Endothelial cell of umbilical vein (primary cell): ENCODE results near the gene NPIPA1.
"Not testable (repeated sequence)": the region's sequence is repeated elsewhere in the genome, so short reads cannot be mapped to it uniquely, and the experiment has no call there.

Source experiments
- EZH2 ChIP-seq: IDR thresholded peaks from 2 replicates; pipeline ENCODE4 v1.6.1; 2012; ENCODE audit warnings: borderline replicate concordance, low read depth, mild to moderate bottlenecking, moderate library complexity, low read length, inconsistent platforms; ENCODE audit not compliant: severe bottlenecking
- FOS ChIP-seq: IDR thresholded peaks from 2 replicates; pipeline ENCODE4 v1.6.1; 2011; ENCODE audit warnings: mild to moderate bottlenecking, low read length, moderate library complexity, borderline replicate concordance; ENCODE audit not compliant: insufficient read depth
- GATA2 ChIP-seq: IDR thresholded peaks from 2 replicates; pipeline ENCODE4 v1.7.0; 2011; ENCODE audit warnings: low read depth, mild to moderate bottlenecking, moderate library complexity, mixed read lengths, low read length; ENCODE audit not compliant: insufficient read length, insufficient read depth
- JUN ChIP-seq: IDR thresholded peaks from 2 replicates; pipeline ENCODE4 v1.6.1; 2011; ENCODE audit warnings: borderline replicate concordance, low read depth; ENCODE audit not compliant: insufficient read length, insufficient read depth
- MYC ChIP-seq: IDR thresholded peaks from one replicate; pipeline ENCODE4 v1.6.1; 2011; ENCODE audit warnings: mild to moderate bottlenecking, low read depth, low read length
- POLR2A ChIP-seq: IDR thresholded peaks from 2 replicates; pipeline ENCODE4 v1.6.1; 2012; ENCODE audit warnings: low read depth, mild to moderate bottlenecking, control low read depth, low read length
- POLR2AphosphoS5 ChIP-seq: IDR thresholded peaks from 2 replicates; pipeline ENCODE4 v1.6.1; 2012; ENCODE audit warnings: low read depth, mild to moderate bottlenecking, control low read depth, low read length, moderate library complexity; ENCODE audit not compliant: insufficient read depth
- TF ChIP-seq, protein P1 (sequence below), 2 donors: IDR thresholded peaks; 1 replicate in 1 of 2; 2 replicates in 1 of 2; pipeline ENCODE4 v1.5.1; 2011; ENCODE audit warnings: low read length in 2 of 2, mild to moderate bottlenecking in 2 of 2, moderate library complexity in 2 of 2, control low read depth in 1 of 2, inconsistent platforms in 1 of 2, low read depth in 1 of 2; ENCODE audit not compliant: insufficient read depth in 1 of 2; ENCODE audit errors: extremely low read depth in 1 of 2
- TF ChIP-seq, protein P2 (sequence below): IDR thresholded peaks from 2 replicates; pipeline ENCODE4 v1.6.1; 2011; ENCODE audit not compliant: insufficient read depth, insufficient read length

DNA sequence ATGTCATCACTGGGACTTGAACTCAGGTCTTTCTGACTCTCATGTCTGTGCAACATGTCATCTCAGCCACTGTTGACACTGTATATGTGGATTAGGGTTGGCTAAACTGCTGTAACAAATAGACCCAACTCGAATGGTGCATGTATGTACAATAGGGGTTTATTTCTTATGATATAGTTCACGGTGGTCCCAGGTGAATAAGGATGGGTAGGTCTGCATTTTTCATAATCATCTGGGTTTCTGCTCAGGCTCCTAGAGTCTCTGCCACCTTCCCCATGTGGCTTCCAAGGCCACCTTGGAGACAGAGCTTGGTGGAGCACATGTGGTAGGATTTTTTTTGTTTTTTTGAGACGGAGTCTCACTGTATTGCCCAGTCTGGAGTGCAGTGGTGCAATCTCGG lies 27.5 kb upstream of the NPIPA1 start:
- not testable (repeated sequence) for TF ChIP-seq POLR2A, JUN, POLR2AphosphoS5, EZH2, FOS, MYC, GATA2
- TF ChIP-seq, protein P1, sequence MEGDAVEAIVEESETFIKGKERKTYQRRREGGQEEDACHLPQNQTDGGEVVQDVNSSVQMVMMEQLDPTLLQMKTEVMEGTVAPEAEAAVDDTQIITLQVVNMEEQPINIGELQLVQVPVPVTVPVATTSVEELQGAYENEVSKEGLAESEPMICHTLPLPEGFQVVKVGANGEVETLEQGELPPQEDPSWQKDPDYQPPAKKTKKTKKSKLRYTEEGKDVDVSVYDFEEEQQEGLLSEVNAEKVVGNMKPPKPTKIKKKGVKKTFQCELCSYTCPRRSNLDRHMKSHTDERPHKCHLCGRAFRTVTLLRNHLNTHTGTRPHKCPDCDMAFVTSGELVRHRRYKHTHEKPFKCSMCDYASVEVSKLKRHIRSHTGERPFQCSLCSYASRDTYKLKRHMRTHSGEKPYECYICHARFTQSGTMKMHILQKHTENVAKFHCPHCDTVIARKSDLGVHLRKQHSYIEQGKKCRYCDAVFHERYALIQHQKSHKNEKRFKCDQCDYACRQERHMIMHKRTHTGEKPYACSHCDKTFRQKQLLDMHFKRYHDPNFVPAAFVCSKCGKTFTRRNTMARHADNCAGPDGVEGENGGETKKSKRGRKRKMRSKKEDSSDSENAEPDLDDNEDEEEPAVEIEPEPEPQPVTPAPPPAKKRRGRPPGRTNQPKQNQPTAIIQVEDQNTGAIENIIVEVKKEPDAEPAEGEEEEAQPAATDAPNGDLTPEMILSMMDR (IDR thresholded peaks at IDR 0.05; ENCODE audit: extremely low read depth in 1 of 2, insufficient read depth in 1 of 2, low read depth in 1 of 2, low read length in 2 of 2) = not testable (repeated sequence)
- TF ChIP-seq, protein P2, sequence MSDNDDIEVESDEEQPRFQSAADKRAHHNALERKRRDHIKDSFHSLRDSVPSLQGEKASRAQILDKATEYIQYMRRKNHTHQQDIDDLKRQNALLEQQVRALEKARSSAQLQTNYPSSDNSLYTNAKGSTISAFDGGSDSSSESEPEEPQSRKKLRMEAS = not testable (repeated sequence)
